ENCODE data around the gene FAM184A. TPM values are rescaled to one million over a fixed set of nuclear protein-coding genes. Genes with fewer than 3 reads are reported as not detected.

The FAM184A gene
- total RNA-seq, 1 experiment from 2014 or later: 4.1 TPM

DNA sequence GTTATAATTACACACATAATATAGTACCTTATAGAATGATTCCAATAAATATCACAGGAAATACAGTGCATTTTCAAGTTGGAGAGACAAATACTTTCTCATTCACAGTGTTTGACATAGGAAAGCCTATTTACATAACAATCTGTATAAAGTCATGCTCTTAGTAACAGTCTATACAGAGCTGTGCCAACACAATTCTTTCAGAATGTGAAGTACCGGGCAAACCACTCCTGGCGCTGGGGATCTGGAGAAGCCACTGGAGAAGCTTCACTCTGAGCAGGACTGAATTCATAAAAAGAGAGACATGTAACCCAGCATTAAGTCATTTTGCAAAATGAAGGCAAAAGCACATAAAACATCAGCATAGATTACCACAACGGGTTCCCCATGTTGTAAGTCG is 118.6 kb downstream of the FAM184A start:
- in situ Hi-C loops (cut with HindIII; ENCODE audit: low pct_unique_long_range_greater_than_20kb, low sequenced_read_pairs): no loop called here
- DNase-seq (ENCODE audit: low read depth, low spot score): no peak

DNA sequence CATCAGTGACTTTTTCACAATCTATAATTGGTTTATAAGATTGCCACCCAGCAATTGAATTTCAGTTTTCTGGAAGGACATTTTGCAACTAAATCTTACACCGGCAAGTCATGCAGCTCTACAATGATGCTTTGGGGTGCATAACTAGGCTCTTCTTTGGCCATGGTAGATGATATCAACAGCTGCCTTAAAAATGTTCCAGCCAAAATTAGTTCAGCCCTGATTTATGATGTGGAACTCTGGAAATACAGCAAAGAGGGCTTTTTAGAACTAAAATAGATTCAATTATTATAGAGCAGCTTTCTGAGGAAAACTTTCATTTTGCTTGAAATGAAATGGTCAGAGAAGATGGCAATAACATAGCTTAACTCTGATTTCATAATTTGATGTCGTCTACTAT is 125.1 kb downstream of the FAM184A start:
- in situ Hi-C loops (cut with HindIII; ENCODE audit: low pct_unique_long_range_greater_than_20kb, low sequenced_read_pairs): no loop called here
- DNase-seq (ENCODE audit: low read depth, low spot score): no peak

GRCh38 chr6:118952683-118953082 is 125.8 kb downstream of the FAM184A start:
- in situ Hi-C loops (cut with HindIII; ENCODE audit: low pct_unique_long_range_greater_than_20kb, low sequenced_read_pairs): no loop called here
- DNase-seq (ENCODE audit: low read depth, low spot score): no peak

DNA sequence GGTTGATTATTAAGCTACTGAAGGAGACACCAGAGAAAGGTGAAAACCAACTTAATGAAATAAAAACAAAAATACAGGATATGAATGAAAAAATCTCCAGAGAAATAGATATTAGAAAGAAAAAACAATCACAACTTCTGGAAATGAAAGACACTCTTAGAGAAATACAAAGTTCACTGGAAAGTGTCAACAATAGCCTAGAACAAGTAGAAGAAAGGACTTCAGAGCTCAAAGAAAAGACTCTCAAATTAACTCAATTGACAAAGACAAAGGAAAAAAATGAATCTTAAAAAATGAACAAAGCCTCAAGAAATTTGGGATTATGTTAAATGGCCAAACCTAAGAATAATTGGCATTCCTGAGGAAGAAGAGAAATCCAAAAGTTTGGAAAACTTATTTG is 133.2 kb downstream of the FAM184A start:
- no peak for DNase-seq (ENCODE audit: low read depth, low spot score)
- in situ Hi-C loops (cut with HindIII; ENCODE audit: low pct_unique_long_range_greater_than_20kb, low sequenced_read_pairs): no loop called here

DNA sequence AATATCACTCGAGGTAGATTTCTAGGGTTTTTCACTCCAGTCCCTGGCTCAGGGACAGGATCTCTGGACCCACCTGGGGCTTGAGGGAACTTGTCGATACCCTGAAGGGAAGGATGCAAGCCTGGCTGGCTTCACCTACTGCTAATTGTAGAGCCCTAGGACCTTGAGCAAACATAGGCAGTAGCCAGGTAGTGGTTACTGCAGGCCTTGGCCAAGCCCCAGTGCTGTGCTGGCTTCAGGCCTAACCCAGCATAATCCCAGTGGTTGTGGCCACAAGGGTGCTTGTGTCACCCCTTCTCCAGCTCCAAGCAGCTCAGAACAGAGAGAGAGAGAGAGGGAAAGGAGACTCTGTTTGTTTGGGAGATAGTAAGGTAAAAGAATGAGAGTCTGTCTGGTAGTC is 137.7 kb downstream of the FAM184A start:
- no peak for DNase-seq (ENCODE audit: low read depth, low spot score)
- in situ Hi-C loops (cut with HindIII; ENCODE audit: low pct_unique_long_range_greater_than_20kb, low sequenced_read_pairs): no loop called here

DNA sequence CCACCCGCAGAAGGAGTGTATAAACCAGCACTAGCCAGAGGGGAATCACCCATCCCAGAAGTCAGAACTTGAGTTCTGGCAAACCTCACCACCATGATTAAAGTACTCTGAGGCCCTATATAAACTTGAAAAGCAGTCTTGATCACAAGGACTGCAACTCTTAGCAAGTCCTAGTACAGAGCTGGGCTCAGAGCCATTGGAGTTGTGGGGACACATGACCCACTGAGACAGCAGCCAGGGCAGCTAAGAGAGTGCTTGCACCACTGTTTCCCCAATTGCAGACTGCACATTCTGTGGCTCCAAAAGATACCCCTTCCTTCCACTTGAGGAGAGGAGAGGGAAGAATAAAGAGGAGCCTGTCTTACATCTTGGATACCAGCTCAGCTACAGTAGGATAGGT is 138.8 kb downstream of the FAM184A start:
- in situ Hi-C loops (cut with HindIII; ENCODE audit: low pct_unique_long_range_greater_than_20kb, low sequenced_read_pairs): no loop called here
- DNase-seq (ENCODE audit: low read depth, low spot score): no peak

DNA sequence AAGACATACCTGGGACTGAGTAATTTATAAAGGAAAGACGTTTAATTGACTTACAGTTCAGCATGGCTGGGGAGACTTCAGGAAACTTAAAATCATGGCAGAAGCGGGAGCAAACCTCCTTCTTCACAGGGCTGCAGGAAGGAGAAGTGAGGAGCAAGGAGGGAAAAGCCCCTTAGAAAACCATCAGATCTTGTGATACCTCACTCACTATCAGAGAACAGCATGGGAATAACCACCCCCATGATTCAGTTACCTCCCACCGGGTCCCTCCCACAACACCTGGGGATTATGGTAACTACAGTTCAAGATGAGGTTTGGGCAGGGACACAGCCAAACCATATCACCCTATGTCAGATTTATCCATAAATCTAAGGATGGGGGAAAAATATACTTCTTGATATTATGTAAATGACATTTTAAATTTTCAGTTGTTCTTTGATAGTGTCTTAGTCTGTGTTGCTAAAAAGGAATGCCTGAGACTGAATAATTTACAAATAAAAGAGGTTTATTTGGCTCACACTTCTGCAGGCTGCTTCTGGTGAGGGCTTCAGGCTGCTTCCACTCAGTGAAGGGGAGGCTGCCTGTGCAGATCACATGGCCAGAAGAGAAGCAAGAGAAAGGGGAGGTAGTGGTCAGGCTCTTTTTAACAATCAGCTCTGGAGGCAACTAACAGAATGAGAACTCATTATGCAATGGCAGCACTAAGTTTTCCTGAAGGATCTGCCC is 142.3 kb downstream of the FAM184A start:
- DNase-seq (ENCODE audit: low read depth, low spot score): no peak
- in situ Hi-C loops (cut with HindIII; ENCODE audit: low pct_unique_long_range_greater_than_20kb, low sequenced_read_pairs): no loop called here

DNA sequence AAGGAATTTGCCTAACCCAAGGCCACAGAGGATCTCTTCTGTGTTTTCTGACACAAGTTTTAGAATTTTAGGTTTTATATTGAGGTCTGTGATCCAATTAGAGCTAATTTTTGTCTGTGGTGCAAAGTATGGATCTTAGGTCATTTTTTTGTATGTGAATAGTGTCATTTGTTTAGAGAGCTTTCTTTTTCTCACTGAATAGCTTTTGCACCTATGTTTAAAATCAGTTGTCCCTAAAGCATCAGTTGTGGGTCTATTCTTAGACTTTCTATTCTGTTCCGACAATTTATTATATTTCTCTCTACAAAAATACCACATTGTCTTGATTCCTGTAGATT is 143.2 kb downstream of the FAM184A start:
- DNase-seq (ENCODE audit: low read depth, low spot score): no peak
- in situ Hi-C loops (cut with HindIII; ENCODE audit: low pct_unique_long_range_greater_than_20kb, low sequenced_read_pairs): no loop called here

DNA sequence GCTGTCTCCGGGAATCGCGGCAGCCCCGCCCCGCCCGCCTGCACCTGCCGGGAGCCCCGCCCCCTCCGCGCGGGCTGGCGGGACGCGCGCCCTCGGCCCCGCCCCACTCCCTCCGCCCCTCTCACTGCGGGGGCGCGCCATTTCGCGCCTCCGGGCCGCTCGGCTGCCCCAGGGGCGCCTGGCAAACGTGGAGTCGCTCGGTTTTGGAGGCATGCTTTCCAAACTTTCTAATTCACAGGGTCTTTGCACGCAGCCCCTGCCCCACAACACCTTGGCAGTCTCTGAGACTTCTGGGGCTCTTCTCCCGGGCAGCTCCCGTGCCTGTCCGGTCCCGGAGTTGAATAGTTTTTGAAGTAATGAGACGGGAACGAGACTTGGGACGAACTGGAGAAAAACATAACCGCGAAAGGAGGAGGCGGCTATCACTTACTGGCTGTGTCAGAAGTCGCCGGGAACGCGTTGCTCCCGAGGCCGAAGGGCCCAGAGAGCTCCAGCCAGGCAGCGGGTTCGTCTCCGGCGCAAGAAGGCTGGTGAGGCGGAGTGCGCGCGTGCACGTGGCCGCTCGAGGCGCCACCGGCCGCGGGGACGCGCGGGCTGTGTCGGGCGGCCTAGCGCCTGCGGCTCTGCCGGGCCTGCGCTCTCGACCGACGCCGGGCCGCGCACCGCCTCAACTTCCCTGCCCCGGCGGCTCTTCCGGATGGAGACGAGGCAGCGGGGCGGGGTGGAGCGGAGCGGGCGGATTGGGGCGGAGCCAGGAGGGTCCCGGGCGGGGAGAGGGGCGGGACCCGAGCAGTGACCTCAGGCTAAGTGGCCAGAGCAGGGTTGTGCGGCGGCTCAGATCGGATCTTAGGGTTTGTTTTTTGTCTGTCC is 143.8 kb downstream of the FAM184A start, which contains the start of gene MCM9:
Gene MCM9 (minus strand): TSS at position 699 of the 870 bp plus-strand sequence. CDS start 3,436 bp downstream, outside the sequence.
- DNase-seq (ENCODE audit: low read depth, low spot score): peak; percentile 87
- in situ Hi-C loops (cut with HindIII; ENCODE audit: low pct_unique_long_range_greater_than_20kb, low sequenced_read_pairs): no loop called here

- no peak for DNase-seq (ENCODE audit: low read depth, low spot score)
- in situ Hi-C loops (cut with HindIII; ENCODE audit: low pct_unique_long_range_greater_than_20kb, low sequenced_read_pairs): no loop called here
These were observed 144.5 kb downstream of the FAM184A start for GRCh38 chr6:118933855-118934460.

- in situ Hi-C loops (cut with HindIII; ENCODE audit: low pct_unique_long_range_greater_than_20kb, low sequenced_read_pairs): no loop called here
- no peak for DNase-seq (ENCODE audit: low read depth, low spot score)
These were observed 146.0 kb downstream of the FAM184A start for GRCh38 chr6:118932421-118932820.

- DNase-seq (ENCODE audit: low read depth, low spot score): no peak
- in situ Hi-C loops (cut with HindIII; ENCODE audit: low pct_unique_long_range_greater_than_20kb, low sequenced_read_pairs): no loop called here
These were observed 147.0 kb downstream of the FAM184A start for GRCh38 chr6:118931436-118931835.

DNA sequence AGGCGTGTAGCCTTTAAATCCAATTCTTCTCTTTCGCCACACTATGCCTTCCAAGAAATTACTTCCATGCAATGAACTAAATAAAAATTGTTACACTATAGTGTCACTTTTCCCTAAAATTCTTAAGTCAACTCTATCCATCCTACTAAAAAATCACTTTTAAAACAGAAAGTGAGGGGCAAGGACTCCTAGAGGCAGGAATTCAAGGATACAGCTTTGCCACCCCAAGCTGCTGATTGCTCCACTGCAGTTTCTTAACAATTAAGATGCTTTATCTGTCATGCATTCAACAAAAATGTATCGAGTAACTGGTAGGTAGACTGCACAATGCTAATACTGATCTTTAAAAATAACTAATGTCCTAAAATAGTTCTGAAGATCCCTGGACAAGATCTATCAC is 147.8 kb downstream of the FAM184A start:
- DNase-seq (ENCODE audit: low read depth, low spot score): no peak
- in situ Hi-C loops (cut with HindIII; ENCODE audit: low pct_unique_long_range_greater_than_20kb, low sequenced_read_pairs): no loop called here

DNA sequence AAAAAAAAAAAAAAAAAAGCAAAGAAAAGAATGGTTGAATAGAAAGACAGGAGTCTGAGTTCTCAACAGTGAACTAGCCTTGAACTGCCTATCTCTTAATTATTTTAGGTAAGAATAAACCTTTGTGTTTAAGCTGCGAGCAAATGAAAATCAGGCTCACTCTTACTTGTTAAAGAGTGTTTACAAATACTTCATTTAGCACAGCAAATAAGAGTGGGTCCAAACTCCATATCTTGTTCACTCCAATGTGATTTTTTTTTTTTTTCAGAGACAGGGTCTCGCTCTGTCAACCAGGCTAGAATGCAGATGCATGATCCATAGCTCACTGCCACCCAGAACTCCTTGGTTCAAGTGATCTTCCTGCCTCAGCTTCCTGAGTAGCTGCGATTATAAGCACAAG is 155.4 kb downstream of the FAM184A start:
- in situ Hi-C loops (cut with HindIII; ENCODE audit: low pct_unique_long_range_greater_than_20kb, low sequenced_read_pairs): no loop called here
- DNase-seq (ENCODE audit: low read depth, low spot score): no peak

DNA sequence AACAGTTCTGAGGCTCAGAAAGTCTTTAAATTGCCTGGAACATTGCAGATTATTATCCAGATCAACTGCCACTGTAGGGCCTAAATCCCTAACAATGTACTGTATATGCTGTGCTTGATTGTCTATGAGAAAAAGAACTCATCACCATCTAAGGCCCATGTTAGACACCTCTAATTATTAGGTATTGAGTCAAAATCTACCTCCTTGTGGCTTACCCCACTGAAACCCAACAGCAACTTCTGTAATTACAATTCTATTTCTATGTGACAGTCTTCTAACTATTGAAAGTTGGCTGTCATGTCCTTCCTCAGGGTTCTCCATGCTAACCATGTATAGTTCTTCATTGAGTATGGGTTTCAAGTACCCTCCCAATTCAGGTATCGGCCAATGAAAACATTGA is 157.4 kb downstream of the FAM184A start:
- in situ Hi-C loops (cut with HindIII; ENCODE audit: low pct_unique_long_range_greater_than_20kb, low sequenced_read_pairs): no loop called here
- no peak for DNase-seq (ENCODE audit: low read depth, low spot score)

- in situ Hi-C loops (cut with HindIII; ENCODE audit: low pct_unique_long_range_greater_than_20kb, low sequenced_read_pairs): no loop called here
- no peak for DNase-seq (ENCODE audit: low read depth, low spot score)
These were observed 160.1 kb downstream of the FAM184A start for GRCh38 chr6:118918329-118918725.

DNA sequence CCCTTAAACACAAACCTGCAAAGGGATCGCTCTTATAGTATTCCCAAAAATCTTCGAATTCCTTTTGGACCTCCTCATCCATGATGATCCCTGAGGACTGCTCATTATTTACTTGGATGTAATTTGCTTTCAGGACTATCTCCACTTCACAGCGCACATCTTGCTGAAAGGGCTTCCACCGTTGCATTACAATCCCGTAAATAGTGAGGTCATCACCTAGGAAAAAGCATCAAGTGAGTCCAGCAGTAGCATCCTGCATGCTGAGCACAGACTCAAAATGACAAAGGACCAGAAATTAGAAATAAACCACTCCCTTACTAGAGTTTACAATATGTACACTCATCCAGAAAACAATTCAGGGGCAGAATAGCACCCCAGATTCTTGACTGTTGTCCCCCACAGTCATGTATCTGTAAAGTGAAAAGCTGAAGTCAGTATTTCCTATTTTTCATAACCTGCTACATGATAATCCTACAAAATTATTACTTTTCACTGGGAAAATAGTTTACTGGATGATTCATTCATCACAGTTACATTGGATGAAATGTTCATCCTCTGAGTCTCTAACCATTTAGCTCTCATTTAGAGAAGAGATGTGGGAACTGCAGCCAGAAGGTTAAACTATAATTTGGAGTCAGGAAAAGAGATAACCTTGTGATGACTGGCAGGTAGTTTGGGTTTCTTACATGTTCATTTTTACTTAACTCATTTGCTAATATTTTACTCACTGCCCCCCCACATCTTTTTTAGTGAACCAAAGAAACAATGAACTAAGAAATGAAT is 160.7 kb downstream of the FAM184A start:
- DNase-seq (ENCODE audit: low read depth, low spot score): no peak
- in situ Hi-C loops (cut with HindIII; ENCODE audit: low pct_unique_long_range_greater_than_20kb, low sequenced_read_pairs): no loop called here

DNA sequence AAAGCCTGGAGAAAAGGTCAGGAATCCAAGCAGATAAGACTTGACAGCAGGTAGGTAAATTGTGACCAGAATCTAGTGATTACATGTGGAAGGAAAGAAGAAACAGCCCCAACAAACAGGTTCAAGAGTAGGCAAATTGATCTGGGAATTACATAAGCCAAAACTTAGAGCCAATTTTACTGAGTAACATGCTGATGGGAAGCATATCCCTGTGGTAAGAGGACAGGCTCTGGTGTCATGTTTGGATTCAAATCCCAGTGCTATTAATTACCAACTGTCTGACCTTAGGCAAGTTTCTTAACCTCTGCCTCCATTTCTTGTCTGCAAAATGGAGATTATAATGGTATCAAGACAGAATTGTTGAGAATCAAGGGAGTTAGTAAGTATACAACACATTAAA is 163.9 kb downstream of the FAM184A start:
- in situ Hi-C loops (cut with HindIII; ENCODE audit: low pct_unique_long_range_greater_than_20kb, low sequenced_read_pairs): no loop called here
- DNase-seq (ENCODE audit: low read depth, low spot score): no peak
